GM12891 (cell line): ENCODE results near the gene FLYWCH1.

Experiments used
- PAX5 ChIP-seq: IDR thresholded peaks from 2 replicates; pipeline ENCODE4 v1.6.1; 2011; ENCODE audit warnings: low read length, moderate library complexity, mild to moderate bottlenecking; ENCODE audit not compliant: insufficient read depth, severe bottlenecking
- POLR2A ChIP-seq: IDR thresholded peaks from 2 replicates; pipeline ENCODE4 v1.6.1; 2011; ENCODE audit warnings: low read depth, low read length, control low read depth
- POLR2AphosphoS5 ChIP-seq: IDR thresholded peaks from 2 replicates; pipeline ENCODE4 v1.6.1; 2011; ENCODE audit warnings: low read depth, low read length, control low read depth
- POU2F2 ChIP-seq: IDR thresholded peaks from 2 replicates; pipeline ENCODE4 v1.6.1; 2011; ENCODE audit warnings: low read depth, mild to moderate bottlenecking, control low read depth, low read length, moderate library complexity
- SPI1 ChIP-seq: IDR thresholded peaks from 2 replicates; pipeline ENCODE4 v1.6.1; 2011; ENCODE audit warnings: low read depth, low read length, control low read depth
- TAF1 ChIP-seq: IDR thresholded peaks from 2 replicates; pipeline ENCODE4 v1.6.1; 2011; ENCODE audit warnings: low read depth, low read length, control low read depth

GRCh38 chr16:2960183-2961010, 48.7 kb downstream of the FLYWCH1 start:
- TF ChIP-seq POLR2AphosphoS5 = no peak
- TF ChIP-seq POLR2A = no peak
- no peak for TF ChIP-seq TAF1
- TF ChIP-seq PAX5 = no peak
- no peak for TF ChIP-seq POU2F2
- no peak for TF ChIP-seq SPI1
